ENCODE measurements around the gene ZBTB7C. TPM values are rescaled to one million over a fixed set of nuclear protein-coding genes. Genes with fewer than 3 reads are reported as not detected.
A peak's percentile ranks its signal among the peaks of the same experiment; 100 is the strongest.

ZBTB7C gene
- total RNA-seq, 6 experiments from 2014 or later, result not detected

- no peak overlapping the region for H3K4me3 Mint-ChIP-seq
Observed at GRCh38 chr18:48413342-48413741, 4.2 kb upstream of the ZBTB7C start.

DNA sequence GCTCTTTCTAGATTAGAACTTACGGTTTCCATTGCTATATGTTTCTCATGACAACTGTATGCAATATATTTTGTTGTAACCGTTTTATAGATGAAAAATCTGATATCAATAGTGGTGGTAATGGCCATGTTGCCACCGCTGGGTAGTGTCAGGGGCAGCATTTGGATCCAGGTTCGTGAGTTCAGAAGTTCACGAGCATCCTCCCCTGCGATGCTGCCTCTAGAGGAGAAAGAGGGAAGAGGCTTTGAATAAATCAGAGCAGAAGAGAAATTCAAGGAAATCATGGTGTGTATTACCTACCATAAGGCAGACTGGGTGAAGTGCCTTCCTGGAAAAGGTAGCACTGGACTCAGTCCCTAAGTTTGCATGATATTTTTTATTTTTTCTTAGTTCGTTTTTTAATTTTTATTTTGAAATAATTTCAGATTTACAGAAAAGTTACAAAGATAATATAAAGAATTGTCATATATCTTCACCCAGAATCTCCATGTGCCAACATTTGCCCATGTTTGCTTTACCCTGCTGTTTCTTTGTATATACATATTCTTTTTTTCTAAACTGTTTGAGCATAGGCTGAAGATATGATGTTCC lies 3.3 kb upstream of the ZBTB7C start:
- Mint-ChIP-seq H3K36me3 (ENCODE audit: low read depth) (no peaks in the 10 kb centered on the region), H3K27ac (no peak overlapping the region), H3K4me3 (no peak overlapping the region), H3K4me1 (ENCODE audit: low read depth) (peaks cover 11% of the 10 kb centered on the region; the same call in 1 of the 2 replicates), H3K9me3 (no peaks in the 10 kb centered on the region), H3K27me3 (ENCODE audit: insufficient read depth) (peaks cover 35% of the 10 kb centered on the region)
- TF ChIP-seq CTCF (IDR thresholded peaks at IDR 0.05), result peak; percentile 77
- no peak for DNase-seq

More at GRCh38 chr18:48413342-48413741, 4.2 kb upstream of the ZBTB7C start:
- TF ChIP-seq CTCF (IDR thresholded peaks at IDR 0.05), result no peak
- peaks cover 13% of the 10 kb centered on the region; the same call in 1 of the 2 replicates for H3K4me1 Mint-ChIP-seq (ENCODE audit: low read depth)
- H3K27ac Mint-ChIP-seq, result no peak overlapping the region
- H3K27me3 Mint-ChIP-seq (ENCODE audit: insufficient read depth), result peaks cover 29% of the 10 kb centered on the region
- no peaks in the 10 kb centered on the region for H3K36me3 Mint-ChIP-seq (ENCODE audit: low read depth)
- no peaks in the 10 kb centered on the region for H3K9me3 Mint-ChIP-seq
- DNase-seq, result no peak

DNA sequence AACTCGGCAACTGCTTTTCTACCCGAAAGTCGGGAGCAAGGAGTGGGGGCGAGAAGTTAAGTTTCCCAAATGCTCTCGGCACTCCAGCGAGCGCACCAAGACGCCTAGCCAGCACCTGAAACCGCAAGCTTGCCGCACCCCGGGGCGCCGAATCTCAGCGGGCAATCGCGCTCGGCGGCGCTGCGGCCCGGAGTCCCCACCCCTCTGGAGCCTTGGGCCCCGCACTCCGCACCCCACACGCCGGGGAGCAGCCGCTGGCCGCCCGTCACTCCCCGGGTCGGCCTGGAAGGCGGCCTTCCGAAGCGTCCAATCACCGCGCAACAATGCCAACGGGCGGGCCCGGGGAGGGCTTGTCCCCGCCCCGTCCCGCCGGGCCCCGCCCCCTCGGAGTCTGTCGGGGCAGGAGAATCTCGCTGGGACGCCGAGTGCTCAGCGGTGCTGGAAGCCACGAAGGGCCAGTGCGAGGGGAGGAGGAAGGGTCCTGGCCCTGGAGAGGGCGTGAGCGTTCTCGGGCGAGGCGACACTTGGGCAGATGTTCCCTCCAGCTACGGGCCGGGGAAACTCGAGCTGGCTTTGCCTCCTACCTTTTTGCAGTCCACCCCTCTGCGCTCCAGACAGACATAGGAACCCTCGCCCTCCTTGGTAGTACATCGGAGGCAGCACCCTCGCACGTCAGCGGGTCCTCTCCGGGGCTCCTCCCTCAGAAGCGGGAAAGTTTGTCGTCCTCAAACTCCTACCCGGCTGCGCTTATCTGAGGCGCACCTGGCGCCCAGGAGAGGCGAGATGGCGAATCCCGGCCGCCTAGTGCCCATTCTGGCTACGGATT lies 1.1 kb upstream of the ZBTB7C start:
- H3K9me3 Mint-ChIP-seq, result no peaks in the 10 kb centered on the region
- H3K4me1 Mint-ChIP-seq (ENCODE audit: low read depth), result peaks cover 13% of the 10 kb centered on the region
- peak; percentile 62 for DNase-seq
- TF ChIP-seq CTCF (IDR thresholded peaks at IDR 0.05), result no peak
- no peak overlapping the region for H3K27ac Mint-ChIP-seq
- H3K4me3 Mint-ChIP-seq, result peak overlapping the region; percentile 78
- H3K36me3 Mint-ChIP-seq (ENCODE audit: low read depth), result no peaks in the 10 kb centered on the region
- peaks cover 37% of the 10 kb centered on the region for H3K27me3 Mint-ChIP-seq (ENCODE audit: insufficient read depth)

DNA sequence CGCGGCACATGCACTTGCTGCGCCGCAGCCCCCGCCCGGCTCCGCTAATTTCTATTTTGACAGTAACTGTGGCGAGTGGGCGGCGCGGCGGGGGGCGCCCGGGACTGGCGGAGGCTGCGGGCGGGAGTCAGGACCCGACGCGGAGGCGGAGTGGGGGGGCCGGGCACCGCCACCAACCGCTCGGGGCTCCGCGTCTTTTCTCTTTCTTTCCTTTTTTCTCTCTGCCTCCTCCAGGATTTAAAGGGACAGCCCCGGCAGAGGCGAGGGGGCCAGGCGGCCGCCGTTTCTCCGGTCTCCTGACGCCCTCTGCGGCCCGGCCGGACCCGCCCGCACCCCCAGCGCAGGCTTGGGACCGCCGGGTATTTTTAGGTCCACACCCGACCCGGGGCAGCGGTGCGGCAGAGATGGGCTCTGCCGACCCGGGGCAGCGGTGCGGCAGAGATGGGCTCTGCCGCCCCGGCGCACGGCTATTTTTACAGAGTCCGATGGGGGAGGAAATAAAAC lies 460 bp upstream of the ZBTB7C start:
- no peak for TF ChIP-seq CTCF (IDR thresholded peaks at IDR 0.05)
- Mint-ChIP-seq H3K27me3 (ENCODE audit: insufficient read depth) (peaks cover 39% of the 10 kb centered on the region), H3K4me3 (peak overlapping the region; percentile 78), H3K4me1 (ENCODE audit: low read depth) (peaks cover 20% of the 10 kb centered on the region), H3K27ac (no peak overlapping the region), H3K36me3 (ENCODE audit: low read depth) (no peaks in the 10 kb centered on the region), H3K9me3 (no peaks in the 10 kb centered on the region)
- no peak for DNase-seq

GRCh38 chr18:48408111-48408726 lies 964 bp downstream of the ZBTB7C start:
- H3K27me3 Mint-ChIP-seq (ENCODE audit: insufficient read depth), result peaks cover 39% of the 10 kb centered on the region
- H3K9me3 Mint-ChIP-seq, result no peaks in the 10 kb centered on the region
- H3K27ac Mint-ChIP-seq, result no peak overlapping the region
- H3K4me3 Mint-ChIP-seq, result peak overlapping the region; percentile 80
- peaks cover 29% of the 10 kb centered on the region for H3K4me1 Mint-ChIP-seq (ENCODE audit: low read depth)
- DNase-seq, result no peak
- no peaks in the 10 kb centered on the region for H3K36me3 Mint-ChIP-seq (ENCODE audit: low read depth)
- no peak for TF ChIP-seq CTCF (IDR thresholded peaks at IDR 0.05)

Measured in HFFc6 (cell line).